HG03039 (cell line): ENCODE data around the gene DENND2A.
"Not testable (repeated sequence)": the region's sequence is repeated elsewhere in the genome, so short reads cannot be mapped to it uniquely, and the experiment has no call there.

Experiments
- ATAC-seq: cut with Tn5 transposase; IDR thresholded peaks from one replicate; pipeline ENCODE4 v1.9.1; 2021; ENCODE audit warnings: mild to moderate bottlenecking, moderate library complexity; ENCODE audit not compliant: unreplicated experiment

Gene DENND2A

DNA sequence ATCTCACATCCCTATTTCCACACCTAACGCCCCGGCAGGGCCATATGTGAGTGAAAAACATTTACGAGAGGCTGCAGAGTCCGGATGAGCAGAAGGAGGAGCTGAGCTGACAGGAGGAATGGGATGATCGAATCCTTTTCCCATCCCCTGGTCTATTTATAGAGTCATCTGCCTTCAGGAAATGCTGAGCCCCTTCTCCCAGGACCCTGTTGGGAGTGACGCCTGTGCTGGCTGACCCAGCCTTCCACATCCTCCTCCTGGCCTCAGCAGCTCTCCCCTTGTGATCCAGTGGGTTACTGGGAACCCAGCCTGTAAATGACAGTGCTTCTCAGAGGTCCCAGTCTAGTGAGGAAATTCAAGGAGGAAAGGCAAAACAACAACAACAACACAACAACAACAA lies 16.6 kb downstream of the DENND2A start:
- no peak for ATAC-seq

GRCh38 chr7:140621401-140622021 lies 19.1 kb downstream of the DENND2A start:
- ATAC-seq: no peak

DNA sequence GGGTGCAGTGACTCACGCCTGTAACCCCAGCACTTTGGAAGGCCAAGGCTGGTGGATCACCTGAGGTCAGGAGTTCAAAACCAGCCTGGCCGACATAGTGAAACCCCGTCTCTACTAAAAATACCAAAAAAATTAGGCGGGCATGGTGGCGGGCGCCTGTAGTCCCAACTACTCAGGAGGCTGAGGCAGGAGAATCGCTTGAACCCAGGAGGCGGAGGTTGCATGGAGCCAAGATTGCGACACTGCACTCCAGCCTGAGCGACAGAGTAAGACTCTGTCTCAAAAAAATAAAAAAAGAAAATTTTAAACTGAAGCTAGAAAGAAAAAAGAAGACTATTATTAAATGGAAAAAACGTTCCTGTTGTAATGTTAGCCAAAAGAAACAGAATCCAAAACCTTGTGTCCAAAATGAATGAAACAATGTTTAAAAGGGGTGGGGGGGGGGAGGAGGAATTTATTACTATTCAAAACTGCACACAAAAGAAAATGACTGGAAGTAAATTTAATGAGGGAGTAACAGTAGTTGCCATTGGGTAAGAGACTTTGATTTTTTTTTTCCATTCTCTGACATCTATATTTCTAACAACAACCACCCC lies 20.6 kb downstream of the DENND2A start:
- not testable (repeated sequence) for ATAC-seq

- ATAC-seq: no peak
These were observed 21.4 kb downstream of the DENND2A start for GRCh38 chr7:140619176-140619575.

- ATAC-seq: no peak
These were observed 22.3 kb downstream of the DENND2A start for GRCh38 chr7:140618306-140618705.

GRCh38 chr7:140617081-140617480 lies 23.5 kb downstream of the DENND2A start:
- no peak for ATAC-seq

DNA sequence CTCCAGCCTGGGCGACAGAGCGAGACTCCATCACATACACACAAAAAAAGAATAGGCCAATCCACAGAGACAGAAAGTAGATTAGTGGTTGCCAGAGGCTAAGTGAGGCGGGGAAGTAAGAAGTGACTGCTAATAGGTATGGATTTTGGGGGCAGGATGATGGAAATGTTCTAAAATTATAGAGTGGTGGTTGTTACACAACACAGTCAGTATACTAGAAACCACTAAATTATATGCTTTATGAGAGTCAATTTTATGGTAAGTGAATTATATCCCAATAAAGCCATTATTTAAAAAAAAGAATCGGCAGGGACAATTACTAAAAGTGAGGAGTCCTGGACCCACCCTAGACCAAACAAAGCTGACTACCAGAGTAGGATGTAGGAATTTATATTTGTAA lies 24.3 kb downstream of the DENND2A start:
- no peak for ATAC-seq

DNA sequence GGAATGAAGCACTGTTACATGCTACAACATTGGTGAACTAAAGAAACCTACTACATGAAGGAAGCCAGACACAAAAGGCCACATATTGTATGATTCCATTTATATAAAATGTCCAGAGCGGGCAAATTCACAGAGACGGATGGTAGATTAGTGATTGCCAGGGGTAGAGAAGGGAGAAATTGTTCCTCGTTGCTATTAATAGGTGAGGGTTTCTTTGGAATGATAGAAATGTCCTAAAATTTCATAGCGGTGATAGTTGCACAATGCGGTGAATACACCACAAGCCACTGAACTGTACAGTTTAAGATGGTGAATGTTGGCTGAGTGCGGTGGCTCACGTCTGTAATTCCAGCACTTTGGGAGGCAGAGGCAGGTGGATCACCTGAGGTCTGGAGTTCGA lies 29.0 kb downstream of the DENND2A start:
- ATAC-seq: no peak

DNA sequence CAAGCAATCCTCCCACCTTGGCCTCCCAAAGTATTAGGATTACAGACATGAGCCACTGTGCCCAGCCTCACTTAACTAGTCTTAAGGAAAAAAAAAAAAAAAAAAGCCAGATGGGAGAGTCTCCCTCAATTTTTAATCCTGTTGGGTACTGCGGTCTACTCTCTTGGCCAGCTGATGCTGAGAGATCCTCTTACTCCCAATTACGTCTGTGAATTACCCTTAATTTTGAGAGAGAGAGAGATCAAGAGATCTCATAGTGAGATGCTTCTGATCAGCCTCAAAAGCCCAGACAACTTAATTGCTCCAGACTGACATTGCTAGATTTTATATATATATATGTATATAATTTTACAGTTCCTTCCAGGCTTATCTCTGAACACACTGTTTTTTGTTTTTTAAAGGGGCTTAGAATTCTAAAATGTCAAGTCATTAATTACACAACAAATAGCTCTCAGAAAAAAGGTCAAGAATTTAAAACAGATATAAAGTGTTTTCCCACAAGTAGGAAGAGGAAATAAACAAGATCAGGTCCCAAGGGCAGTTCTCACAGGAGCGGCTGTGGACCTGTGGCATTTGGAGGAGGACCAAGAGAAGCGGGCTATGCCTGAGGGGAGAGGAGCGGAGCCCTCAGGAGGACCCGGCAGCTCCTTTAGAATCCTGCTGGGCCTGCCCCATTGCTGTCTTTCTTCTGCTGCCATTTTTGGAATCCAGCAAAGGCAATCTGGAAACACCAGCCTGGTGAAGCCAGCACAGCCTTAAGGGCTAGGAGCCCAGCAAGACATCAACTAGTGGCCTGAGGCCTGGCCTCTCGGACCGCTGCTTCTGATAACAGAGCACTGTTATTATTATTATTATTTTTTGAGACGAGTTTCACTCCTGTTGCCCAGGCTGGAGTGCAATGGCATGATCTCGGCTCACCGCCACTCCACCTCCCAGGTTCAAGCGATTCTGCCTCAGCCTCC lies 30.1 kb downstream of the DENND2A start:
- no peak for ATAC-seq

DNA sequence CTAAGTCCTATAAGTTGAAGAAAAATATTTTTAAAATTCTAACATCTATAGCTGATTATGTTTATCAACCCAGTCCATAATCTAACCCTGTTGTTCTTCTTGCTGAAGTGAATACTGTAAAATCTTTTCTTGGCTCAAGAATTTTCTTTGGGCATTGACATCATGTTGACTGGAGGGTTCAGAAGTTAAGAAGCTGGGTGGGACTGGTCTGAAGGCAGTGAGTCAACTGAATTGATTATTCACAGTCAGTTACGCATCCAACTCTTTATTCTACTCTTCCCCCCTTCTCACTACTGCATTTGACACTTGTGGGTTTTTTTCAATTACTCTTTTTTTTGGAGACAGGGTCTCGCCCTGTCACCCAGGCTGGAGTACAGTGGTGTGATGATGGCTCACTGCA lies 31.0 kb downstream of the DENND2A start:
- ATAC-seq: no peak

GRCh38 chr7:140607441-140607989 lies 33.1 kb downstream of the DENND2A start:
- no peak for ATAC-seq

DNA sequence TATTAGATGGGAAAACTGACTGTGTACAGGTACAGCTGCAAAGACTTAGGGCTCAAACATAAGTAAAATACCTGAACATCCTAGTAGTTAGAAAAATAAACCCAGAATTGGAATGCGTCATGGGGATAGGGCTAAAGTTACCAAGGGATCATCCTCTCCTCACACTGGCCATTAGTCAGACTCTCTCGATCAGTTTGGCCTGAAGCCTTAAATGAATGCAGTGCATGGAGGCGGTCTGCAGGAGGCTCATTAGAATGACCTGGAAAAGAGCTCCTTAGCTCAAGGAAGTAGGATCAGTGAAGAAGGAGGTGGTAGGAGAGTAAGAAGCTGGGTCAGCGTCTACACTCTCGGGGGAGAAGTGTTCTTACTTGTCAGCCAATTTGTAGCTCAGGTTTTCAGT lies 35.3 kb downstream of the DENND2A start:
- ATAC-seq: no peak

DNA sequence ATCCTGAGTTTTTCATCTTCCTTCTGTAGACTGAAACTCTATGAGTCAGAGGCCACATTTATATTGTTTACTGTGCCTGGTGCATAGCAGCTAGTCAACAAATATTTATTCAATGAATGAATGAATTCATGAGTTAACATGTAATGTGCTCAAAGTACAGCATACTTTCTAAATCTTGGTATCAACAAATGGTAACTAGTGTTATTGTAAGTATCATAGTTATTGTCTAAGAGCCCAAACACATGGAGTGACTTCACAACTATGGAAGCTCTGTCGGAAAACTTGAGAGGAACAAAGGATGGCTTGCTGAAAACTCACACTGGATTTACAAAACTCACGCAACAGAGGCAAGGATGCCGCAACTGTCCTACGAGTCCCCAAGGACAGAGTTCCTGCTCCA lies 35.9 kb downstream of the DENND2A start:
- ATAC-seq: no peak

DNA sequence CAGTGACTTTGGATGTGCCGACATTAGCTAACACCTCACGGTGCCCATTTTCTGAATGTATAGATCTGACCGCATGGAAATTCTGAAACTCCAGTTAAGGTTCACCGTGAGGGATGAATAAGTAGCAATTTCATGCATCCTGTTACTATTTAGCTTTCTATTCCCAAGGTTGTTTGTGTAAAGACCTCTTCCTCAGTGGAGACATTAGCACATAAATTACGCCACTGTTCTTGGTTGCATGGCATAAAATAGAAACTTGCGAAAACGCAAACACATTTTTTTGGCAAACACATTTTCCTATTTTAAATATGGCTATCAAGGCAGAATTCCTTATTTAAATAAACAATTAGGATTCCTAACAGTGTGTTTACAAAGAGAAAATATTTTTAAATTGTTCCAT lies 36.5 kb downstream of the DENND2A start:
- no peak for ATAC-seq

DNA sequence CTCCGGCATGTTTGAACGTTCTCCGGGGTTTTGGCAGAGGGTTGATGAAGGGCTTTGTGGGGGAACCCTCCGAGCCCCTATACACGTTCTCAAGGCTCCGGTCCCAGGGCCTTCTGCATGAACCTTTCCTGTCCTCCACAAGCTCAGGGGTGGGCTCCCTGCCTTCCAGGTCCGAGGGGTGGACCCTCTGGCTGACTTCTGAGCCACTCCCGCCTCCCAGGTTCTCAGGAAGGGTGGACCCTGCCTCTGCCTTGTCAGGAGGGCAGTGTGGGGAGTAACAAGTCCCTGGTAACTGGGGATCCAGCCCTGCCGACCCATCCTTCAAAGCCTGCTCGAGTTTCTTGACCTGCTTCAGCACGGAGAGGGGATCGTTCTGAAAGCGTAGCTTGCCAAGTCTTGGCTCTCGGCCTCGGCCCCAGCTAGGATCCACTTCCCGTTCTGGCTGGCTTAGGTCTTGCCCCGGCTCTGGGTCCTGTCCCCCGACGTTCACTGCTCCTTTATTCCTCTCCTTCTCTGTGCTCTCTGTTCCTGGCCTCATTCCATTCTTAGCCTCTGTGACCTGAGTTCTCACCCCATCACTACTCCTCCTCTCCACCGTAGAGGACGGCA lies 38.9 kb downstream of the DENND2A start:
- no peak for ATAC-seq

- no peak for ATAC-seq
These were observed 40.3 kb downstream of the DENND2A start for GRCh38 chr7:140600341-140600740.

- ATAC-seq: no peak
These were observed 43.1 kb downstream of the DENND2A start for GRCh38 chr7:140597428-140597949.

DNA sequence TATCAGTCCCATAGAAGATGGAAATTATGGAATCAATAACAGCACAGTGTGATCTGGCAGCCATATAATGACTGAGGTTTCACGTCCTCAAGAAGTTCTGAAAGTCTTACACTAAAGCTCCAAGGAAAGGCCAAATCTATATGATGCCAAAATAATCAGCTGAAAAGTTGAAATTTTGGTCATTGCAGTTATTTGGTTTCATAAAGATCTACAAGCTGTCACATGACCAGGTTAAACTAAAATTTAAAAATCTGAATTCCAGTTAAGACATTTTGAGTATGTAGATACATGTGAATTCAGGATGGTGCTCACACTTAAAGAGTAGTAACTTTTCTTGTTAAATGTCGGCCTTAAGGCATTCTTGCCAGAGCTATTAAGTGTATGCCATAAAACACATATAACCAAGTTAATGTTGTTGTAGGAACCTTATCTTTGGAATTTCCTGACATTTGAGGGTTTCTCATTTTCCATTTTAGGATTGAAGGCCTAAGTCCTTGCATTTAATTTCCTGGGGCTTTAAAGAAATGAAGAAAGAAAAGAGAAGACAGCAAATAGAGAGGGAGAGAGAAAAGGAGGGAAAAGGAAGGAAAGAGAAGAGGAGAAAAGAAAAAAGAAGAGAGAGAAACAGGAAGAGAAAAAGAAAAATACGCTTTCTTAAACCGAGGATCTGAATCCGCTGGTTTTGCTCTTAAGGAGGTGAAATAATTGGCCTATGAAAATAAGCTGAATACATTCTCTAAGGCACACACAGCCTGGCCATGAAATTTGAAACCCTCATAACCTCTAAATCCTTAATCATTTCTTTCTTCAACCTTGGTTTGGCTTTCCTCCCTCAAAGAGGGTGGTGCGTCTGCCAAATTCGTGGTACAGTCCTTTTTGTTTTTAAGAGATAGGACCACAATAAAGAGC lies 43.8 kb downstream of the DENND2A start:
- ATAC-seq: no peak

DNA sequence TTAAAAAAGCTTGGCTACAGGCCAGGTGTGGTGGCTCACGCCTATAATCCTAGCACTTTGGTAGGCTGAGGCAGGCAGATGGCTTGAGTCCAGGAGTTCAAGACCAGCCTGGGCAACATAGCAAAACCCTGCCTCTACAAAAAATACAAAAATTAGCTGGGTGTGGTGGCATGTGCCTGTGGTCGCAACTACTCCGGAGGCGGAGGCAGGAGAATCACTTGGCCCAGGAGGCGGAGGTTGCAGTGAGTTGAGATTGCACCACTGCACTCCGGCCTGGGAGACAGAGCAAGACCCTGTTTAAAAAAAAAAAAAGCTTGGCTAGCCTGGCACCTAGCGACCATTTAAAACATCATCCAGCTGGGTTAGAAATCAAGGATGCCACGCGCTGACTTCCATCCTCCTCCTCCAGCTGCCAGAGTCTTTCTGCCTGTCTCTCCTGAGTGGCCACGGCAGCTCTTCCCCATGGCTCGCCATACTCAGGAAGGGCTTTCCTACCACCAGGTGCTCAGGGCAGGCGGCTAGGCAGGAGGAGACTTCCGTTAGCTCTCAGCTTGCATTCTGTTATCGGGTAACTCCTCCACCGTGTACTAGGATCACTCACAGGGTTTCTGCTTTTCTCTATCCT lies 45.0 kb downstream of the DENND2A start:
- ATAC-seq: no peak
